Hematopoietic multipotent progenitor cell treated with erythropoietin and hydrocortisone succinate and interleukin-3 and kit ligand, for 17 days (in vitro differentiated cells): ENCODE results near the gene CNTNAP2.

Source experiments
- DNase-seq: peaks from one replicate; pipeline ENCODE4 v3.0.0-alpha.2; 2015; ENCODE audit warnings: low spot score

Gene CNTNAP2

DNA sequence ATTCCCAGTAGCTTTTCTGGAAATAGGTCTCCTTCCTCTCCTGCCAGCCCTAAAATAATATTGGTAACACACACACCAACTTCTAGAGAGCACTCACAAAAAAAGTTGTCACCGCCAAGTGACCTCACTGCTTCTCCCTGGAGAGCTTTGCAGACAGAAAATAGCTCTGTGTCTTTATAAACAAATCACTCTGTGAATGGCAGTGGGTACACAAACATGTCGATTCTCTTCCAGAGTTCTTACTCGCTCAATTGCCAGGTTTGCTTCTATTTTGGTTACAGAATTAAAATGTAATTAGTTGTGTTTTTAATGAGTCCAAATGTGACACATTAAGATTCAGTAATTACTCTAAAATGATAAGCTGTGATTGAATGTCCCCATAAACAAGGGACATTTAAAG, 1824.8 kb downstream of the CNTNAP2 start:
- DNase-seq: no peak

- DNase-seq: no peak
Measured at GRCh38 chr7:147944321-147944720, 1827.7 kb downstream of the CNTNAP2 start.

DNA sequence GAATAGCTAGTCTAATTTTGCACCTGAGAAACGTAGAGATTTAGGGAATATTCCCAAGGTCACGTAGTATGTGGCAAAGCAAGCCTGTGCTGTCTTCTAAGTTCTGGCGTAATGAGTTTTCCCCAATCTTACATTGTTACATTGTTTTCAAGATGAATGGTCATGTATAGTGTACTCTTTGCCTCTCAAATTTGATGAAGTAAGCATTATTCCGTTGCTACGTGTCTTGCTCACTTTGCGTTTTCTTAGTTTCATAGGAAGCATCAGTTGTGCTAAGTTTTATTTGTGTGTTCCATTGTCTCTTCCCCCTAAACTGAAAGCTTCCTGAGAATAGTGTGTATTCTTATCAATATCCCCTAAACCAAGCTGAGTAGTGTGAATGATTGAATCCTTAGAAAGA, 1836.3 kb downstream of the CNTNAP2 start:
- no peak for DNase-seq

- DNase-seq: no peak
Measured at GRCh38 chr7:147968046-147968610, 1851.5 kb downstream of the CNTNAP2 start.

GRCh38 chr7:147971606-147972110, 1855.1 kb downstream of the CNTNAP2 start:
- DNase-seq: no peak

DNA sequence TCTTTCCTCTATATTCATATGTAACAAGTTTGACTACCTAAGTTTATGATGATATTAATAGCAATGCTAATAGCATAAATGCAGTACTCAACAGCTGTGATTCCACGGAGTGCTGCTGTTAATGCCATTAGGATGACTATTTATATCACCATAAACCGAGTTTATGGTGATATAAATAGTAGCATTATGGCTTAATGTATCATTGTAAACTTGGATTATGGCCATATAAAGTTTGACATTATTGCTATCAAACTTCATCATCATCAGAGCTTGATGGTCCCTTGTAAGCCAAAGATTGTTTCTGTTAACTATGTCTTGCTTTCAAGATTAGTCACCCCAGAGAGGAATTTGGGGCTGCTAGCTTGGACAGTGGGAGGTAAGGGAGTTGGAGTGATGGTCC, 1861.6 kb downstream of the CNTNAP2 start:
- DNase-seq: no peak

- DNase-seq: no peak
Measured at GRCh38 chr7:147978651-147979050, 1862.0 kb downstream of the CNTNAP2 start.

DNA sequence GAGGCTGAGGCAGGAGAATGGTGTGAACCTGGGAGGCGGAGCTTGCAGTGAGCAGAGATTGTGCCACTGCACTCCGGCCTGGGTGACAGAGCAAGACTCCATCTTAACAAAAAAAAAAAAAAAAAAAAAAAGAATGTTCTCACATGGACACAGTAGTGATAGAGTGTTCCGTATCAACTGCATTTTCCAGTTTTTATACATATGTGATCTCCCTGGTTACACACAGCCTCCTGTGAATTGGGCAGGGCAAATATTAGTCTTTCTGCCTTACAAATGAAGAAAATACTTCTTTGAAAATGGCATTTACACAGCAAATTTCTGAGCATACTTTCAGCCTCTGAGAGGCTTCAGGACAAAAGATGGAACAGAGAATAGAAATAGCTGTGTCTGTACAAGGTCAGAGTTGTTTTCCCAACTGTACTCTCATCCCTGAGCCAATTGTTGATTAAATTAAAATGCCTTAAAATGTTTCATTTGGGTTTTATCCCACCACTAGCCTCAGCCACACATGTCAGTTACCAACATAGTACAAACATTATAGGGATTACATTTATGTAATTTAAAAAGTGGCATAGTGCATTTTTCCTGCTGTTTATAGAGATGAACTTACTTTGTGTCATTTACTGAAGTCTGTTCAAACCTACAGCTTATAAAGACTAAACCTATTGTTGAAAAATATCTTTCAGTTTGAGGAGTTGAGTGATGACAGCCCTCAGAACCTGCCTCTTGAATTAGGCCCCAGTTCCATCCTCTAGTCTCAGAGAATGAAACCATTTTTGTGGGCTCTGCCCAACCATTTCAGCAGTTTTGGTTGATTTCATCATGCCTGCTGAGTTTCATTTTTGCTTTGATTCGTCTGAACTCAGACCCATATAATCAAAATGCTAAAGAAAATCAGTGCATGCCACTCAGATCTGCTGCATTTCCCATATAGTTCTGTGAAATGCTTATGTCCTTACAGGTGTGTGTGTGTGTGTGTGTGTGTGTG, 1864.5 kb downstream of the CNTNAP2 start:
- DNase-seq: no peak

- no peak for DNase-seq
Measured at GRCh38 chr7:147982307-147982706, 1865.7 kb downstream of the CNTNAP2 start.

DNA sequence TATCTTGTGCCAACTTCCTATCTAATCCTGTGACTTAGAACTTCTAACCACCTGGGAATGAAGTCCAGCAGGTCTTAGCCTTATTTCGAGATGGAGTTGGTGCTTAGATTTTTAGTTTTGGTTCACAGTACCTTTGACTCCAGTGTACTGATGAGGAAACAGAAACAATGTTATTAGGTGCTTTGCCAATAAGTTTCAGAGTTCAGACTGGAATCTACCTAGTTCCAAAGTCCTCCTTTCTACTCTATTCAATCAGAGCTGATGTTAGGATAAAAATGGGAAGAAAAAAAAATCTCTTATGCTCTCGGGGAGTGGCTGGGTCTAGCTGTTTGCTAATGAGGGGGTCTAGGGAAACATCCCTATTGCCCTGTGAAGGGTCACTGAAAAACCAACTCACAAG, 1867.7 kb downstream of the CNTNAP2 start:
- no peak for DNase-seq

- DNase-seq: no peak
Measured at GRCh38 chr7:147990079-147990478, 1873.5 kb downstream of the CNTNAP2 start.

- no peak for DNase-seq
Measured at GRCh38 chr7:147990942-147991341, 1874.3 kb downstream of the CNTNAP2 start.

DNA sequence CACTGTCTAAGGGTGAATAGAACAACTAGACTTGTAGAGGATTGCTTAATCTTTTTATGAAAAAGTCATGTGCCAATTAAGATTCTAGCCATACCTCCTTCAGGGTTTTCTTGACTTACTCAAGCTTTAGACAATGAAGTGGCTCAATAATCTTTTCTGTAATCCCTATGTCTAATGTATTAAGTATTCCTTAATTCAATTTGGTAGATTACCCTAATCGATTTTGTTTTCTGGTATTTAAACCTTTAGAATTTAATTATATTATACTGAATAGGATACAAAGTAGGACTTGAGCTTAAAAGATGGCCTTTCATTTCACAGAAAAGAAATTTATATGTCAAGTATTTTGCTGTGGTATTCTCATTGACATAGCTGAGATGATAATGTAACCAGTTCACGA, 1876.1 kb downstream of the CNTNAP2 start:
- DNase-seq: no peak

DNA sequence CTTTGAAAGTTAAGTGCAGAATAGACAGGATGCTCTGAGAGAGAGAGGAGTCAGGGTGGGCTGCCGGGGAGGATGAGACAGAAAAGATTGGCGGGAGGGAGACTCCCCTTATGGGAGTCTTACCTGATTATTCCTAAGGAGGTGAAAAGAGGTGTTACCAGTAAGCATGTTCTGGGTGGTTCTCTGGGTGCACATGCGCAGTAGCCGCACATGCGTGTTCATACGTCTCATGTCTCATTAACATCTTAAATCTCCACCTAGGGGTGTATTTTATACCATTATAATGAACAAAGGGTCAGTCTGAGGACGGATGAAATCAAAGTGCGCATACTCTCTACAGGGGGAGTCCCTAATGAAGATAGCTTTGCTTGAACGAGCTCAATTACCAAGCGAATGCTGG, 1881.0 kb downstream of the CNTNAP2 start:
- no peak for DNase-seq

DNA sequence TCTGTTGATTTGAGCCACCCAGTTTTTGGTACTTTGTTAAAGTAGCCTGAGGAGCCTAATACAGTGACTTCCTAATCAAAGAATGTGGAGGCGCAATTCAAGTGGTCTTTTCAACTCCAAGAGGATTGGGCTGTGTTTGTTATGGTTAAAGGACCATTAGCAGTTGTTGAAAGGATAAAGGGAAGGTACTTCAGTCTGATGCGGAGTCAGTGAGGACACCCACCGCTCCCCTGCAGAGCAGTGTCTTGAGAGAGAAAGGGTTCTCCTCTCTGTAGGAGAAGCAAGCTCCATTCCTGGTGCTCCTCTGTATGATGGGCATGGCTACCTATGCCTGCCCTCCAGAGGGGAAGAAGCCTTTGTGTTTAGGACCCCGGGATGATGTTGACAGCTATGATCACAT, 1883.4 kb downstream of the CNTNAP2 start:
- no peak for DNase-seq

DNA sequence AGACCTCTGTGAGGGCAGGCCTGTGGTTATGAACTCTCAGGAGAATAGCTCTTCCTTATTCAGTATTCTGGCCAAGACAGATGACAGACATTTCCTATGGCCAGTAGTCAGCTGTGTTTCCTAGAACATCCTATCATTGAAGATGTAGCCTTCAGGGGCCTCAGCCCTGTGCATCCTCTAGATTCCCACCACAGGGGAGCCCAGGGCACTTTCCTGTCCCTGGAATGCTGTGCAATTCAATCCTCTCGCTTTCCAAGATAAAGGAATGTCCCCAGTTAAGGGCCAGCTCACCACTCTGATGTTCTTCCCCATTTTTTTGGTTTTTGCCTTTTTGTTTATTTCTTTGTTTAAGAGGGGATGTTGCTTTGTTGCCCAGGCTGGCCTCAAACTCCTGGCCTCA, 1895.2 kb downstream of the CNTNAP2 start:
- no peak for DNase-seq

GRCh38 chr7:148014001-148014400, 1897.4 kb downstream of the CNTNAP2 start:
- no peak for DNase-seq

DNA sequence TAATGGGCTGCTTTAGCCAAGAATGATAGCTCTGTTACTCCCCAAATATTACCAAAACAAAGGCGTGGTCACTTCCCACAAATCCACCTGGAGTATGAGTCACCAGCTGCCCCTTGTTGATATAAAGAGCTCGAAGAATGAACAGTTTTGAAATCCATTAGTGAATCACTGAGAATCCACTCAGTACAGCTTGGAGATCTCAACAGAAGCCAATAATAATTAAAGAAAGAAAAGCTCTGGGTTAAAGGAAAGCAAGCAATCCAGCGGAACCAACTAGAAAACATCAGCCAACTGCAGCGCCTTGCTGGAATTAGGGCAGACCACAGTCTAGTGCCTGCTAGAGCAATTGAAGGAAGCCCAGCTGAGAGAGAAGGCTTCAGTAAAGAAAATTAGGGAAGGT, 1897.9 kb downstream of the CNTNAP2 start:
- DNase-seq: no peak

DNA sequence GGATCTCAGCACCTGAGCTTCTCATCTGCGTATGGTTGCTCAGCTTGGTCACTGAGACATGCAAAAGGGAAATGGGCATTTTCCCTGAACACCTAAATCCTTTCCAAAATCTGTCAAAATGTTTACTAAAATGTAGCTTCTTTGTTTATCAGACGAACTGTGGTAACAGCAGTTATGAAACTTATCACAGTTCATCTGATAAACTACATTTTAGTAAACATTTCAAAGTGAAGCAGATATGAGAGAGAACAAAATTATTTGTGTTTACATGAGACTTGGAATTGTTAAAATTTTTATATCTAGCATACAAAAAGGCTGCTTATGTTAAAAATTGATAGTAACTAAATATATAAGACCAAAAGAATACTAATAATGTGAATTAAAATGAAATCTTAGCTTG, 1900.5 kb downstream of the CNTNAP2 start:
- DNase-seq: no peak

- no peak for DNase-seq
Measured at GRCh38 chr7:148020679-148021078, 1904.1 kb downstream of the CNTNAP2 start.

DNA sequence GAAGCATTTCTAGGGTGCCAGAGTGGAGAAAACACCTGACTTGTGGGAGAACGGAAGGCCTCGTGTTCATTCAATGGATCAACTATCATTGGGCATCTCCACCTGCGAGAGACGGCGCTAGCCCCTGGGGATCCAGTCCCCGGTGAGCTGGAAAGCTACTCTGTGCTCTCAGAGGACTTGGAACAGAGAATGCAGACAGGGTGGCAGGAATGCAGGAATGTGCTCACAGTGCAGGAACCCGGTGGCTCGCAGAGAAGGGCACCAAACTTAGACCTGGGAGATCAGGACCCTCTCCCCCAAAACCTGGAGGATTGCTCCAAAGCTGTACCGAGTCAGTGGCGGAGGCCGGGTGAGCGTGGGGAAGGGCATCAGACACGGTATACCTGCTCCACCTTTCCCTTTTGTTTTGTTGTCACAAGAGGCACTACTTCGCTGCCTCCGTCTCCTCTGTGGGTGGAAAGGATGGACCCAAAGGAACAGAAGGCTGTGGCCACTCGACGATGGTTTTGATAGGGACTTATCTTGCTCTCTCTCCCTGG, 1905.0 kb downstream of the CNTNAP2 start:
- no peak for DNase-seq

- no peak for DNase-seq
Measured at GRCh38 chr7:148022832-148023231, 1906.2 kb downstream of the CNTNAP2 start.

DNA sequence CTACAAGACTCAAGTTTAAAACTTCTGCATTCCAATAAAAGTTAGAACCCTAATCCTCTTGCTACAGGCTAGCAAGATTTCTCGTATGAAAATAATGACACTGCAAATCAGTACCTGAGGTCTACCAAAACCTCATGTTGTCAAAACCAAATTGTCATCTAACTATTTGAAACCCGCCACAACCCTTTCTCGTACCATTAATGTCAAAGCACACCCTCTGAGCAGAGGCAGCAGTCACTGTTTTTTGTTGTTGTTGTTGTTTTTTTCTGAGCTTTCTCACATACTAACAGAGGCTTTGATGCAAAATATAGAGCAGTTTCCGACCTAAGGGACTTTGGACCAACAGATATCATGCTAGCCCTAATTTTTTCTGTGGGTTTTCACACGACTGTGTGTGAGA, 1910.1 kb downstream of the CNTNAP2 start:
- no peak for DNase-seq
